Fibroblast of skin of left biceps (primary cell): ENCODE data around the gene PFKL.
A peak's percentile ranks its signal among the peaks of the same experiment; 100 is the strongest.
"Not testable (repeated sequence)": the region's sequence is repeated elsewhere in the genome, so short reads cannot be mapped to it uniquely, and the experiment has no call there.

Experiments used
- DNase-seq, 2 experiments: peaks; one replicate each; pipeline ENCODE4 v3.0.0-alpha.2; 2013; ENCODE audit warnings: low read depth in 2 of 2

PFKL gene

GRCh38 chr21:44327603-44327974, 27.7 kb downstream of the PFKL start:
- DNase-seq = no peak

- no peak for DNase-seq
Measured at GRCh38 chr21:44328242-44328895, 28.5 kb downstream of the PFKL start.

- no peak for DNase-seq
Measured at GRCh38 chr21:44329086-44329889, 29.4 kb downstream of the PFKL start.

GRCh38 chr21:44329971-44330681, 30.3 kb downstream of the PFKL start:
- DNase-seq = no peak

- DNase-seq = no peak
Measured at GRCh38 chr21:44330698-44331097, 30.8 kb downstream of the PFKL start.

GRCh38 chr21:44331209-44331608, 31.4 kb downstream of the PFKL start:
- DNase-seq = no peak

GRCh38 chr21:44331650-44332307, 31.9 kb downstream of the PFKL start:
- DNase-seq = no peak

GRCh38 chr21:44332383-44332782, 32.5 kb downstream of the PFKL start:
- DNase-seq = no peak

GRCh38 chr21:44332965-44333364, 33.1 kb downstream of the PFKL start:
- DNase-seq = no peak

GRCh38 chr21:44333509-44334328, 33.9 kb downstream of the PFKL start:
- no peak for DNase-seq

- DNase-seq = no peak
Measured at GRCh38 chr21:44334329-44335030, 34.6 kb downstream of the PFKL start.

GRCh38 chr21:44335266-44336059, 35.6 kb downstream of the PFKL start:
- no peak for DNase-seq

- no peak for DNase-seq
Measured at GRCh38 chr21:44337449-44337848, 37.6 kb downstream of the PFKL start.

GRCh38 chr21:44337941-44338895, 38.4 kb downstream of the PFKL start:
- no peak for DNase-seq

GRCh38 chr21:44338971-44339910, 39.4 kb downstream of the PFKL start, which contains the start of gene CFAP410:
TSS of gene CFAP410 (minus strand) at chr21:44339390. CDS start at chr21:44339194, 196 bp downstream.
- DNase-seq = peak; percentile 86 to 90

GRCh38 chr21:44341726-44342458, 42.0 kb downstream of the PFKL start:
- not testable (repeated sequence) for DNase-seq

- DNase-seq = not testable (repeated sequence)
Measured at GRCh38 chr21:44342981-44343380, 43.1 kb downstream of the PFKL start.
